HG02970 (cell line): ENCODE measurements around the gene KCNJ1.
A peak's percentile ranks its signal among the peaks of the same experiment; 100 is the strongest.

ENCODE experiments used
- ATAC-seq: cut with Tn5 transposase; IDR thresholded peaks from one replicate; pipeline ENCODE4 v1.9.1; 2021; ENCODE audit warnings: mild to moderate bottlenecking, moderate library complexity, moderate number of reproducible peaks; ENCODE audit not compliant: unreplicated experiment, low FRiP score

KCNJ1 gene

GRCh38 chr11:128800871-128801417 is 66.2 kb downstream of the KCNJ1 start:
- no peak for ATAC-seq

- peak; percentile 86 for ATAC-seq
These were observed 70.8 kb downstream of the KCNJ1 start for GRCh38 chr11:128796270-128796669.

- no peak for ATAC-seq
These were observed 76.9 kb downstream of the KCNJ1 start for GRCh38 chr11:128790196-128790595.

- ATAC-seq, result no peak
These were observed 77.5 kb downstream of the KCNJ1 start for GRCh38 chr11:128789497-128790150.
